Body of pancreas (tissue), 4 donors: ENCODE results near the gene NEU4. TPM values are rescaled to one million over a fixed set of nuclear protein-coding genes. Genes with fewer than 3 reads are reported as not detected.
"Not testable (repeated sequence)": the region's sequence is repeated elsewhere in the genome, so short reads cannot be mapped to it uniquely, and the experiment has no call there.

Experiments
- ATAC-seq: fragments of 150-250 bp; one replicate; pipeline ENCODE4 v1.9.1; 2016
- DNase-seq, 4 donors: peaks; one replicate each; pipeline ENCODE4 v3.0.0-alpha.2; 2019
- H3K27ac ChIP-seq, 4 donors: fragments of 200-600 bp; sonication (generic); 1 replicate in 3 of 4; 2 replicates in 1 of 4; pipeline versions ENCODE4 v1.5.1 to v1.6.1; 2016 to 2019; ENCODE audit warnings: mild to moderate bottlenecking in 1 of 4, mixed read lengths in 1 of 4, moderate library complexity in 1 of 4
- H3K27me3 ChIP-seq, 2 donors: fragments of 200-600 bp; sonication (generic); one replicate each; pipeline ENCODE4 v1.6.0; 2016; ENCODE audit warnings: mild to moderate bottlenecking in 1 of 2
- H3K36me3 ChIP-seq, 2 donors: fragments of 200-600 bp; sonication (generic); replicated peaks in 1 of 2; 2 replicates each; pipeline ENCODE4 v1.5.1; 2016; ENCODE audit warnings: low read depth in 2 of 2; ENCODE audit not compliant: insufficient read depth in 1 of 2
- H3K4me1 ChIP-seq: fragments of 200-600 bp; sonication (generic); one replicate; pipeline ENCODE4 v1.6.0; 2016
- H3K4me3 ChIP-seq, 2 donors: fragments of 200-600 bp; sonication (generic); 1 replicate in 1 of 2; 2 replicates in 1 of 2; pipeline ENCODE4 v1.5.1; 2016 to 2019
- H3K9me3 ChIP-seq, 3 donors: fragments of 200-600 bp; sonication (generic); 1 replicate in 2 of 3; 2 replicates in 1 of 3; pipeline ENCODE4 v1.5.1; 2016
- POLR2A ChIP-seq, 3 donors: fragments of 450-650 bp; IDR thresholded peaks; one replicate each; pipeline ENCODE4 v1.6.1; 2016; ENCODE audit warnings: antibody characterized with exemption in 3 of 3, mild to moderate bottlenecking in 2 of 3
- WGBS, 2 donors: methylation state at CpG; one replicate each; pipeline ENCODE4 v1.1.5; 2017; 5-methylcytosine and 5-hydroxymethylcytosine counted together
- intact Hi-C: fragments of 100-400 bp; cut with DNase I; formaldehyde crosslinking; loops from one replicate; pipeline ENCODE4 v1.15.1; 2023
- total RNA-seq, 2 donors: library from RNA; depleted of rRNA; stranded (reverse); fragments of >200 nt; gene quantifications; one replicate each; pipeline ENCODE4 v1.1.0, GENCODE V29; 2016
- TF ChIP-seq, protein P1 (sequence below), 7 experiments: fragments of 450-650 bp in 4 of 7; fragments of 200-600 bp in 3 of 7; sonication (generic) in 3 of 7; IDR thresholded peaks; one replicate each; pipeline ENCODE4 v1.5.1; 2016 to 2019; ENCODE audit warnings: antibody characterized with exemption in 7 of 7

The NEU4 gene
- total RNA-seq, 2 donors from 2014 or later: not detected

DNA sequence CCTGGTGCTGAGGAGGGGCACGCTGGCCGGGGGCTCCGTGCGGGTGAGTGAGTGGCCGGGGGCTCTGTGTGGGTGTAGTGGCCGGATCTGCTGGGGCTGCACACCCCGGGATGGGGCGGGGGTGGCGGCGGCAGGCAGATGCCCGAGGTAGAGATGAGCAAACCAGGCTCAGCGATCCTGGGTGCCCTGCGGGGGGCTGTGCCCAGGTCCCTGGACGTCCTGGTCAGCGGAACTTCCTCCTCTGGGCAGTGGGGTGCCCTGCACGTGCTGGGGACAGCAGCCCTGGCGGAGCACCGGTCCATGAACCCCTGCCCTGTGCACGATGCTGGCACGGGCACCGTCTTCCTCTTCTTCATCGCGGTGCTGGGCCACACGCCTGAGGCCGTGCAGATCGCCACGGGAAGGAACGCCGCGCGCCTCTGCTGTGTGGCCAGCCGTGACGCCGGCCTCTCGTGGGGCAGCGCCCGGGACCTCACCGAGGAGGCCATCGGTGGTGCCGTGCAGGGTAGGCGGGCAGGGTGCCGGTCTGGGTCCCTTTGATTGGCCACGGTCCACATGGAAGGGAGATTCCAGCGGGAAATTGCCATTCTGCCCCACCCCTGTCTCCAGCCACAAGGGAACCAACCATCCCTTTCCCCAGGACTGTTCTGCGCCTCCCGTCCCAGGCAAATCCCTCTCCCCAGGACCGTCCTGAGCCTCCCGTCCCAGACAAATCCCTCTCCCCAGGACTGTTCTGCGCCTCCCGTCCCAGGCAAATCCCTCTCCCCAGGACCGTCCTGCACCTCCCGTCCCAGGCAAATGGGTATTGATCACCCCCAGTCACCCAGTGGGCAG, 5.9 kb downstream of the NEU4 start:
- no peak overlapping the region for H3K4me3 ChIP-seq
- DNase-seq (no peak), ATAC-seq (no peak)
- H3K27ac ChIP-seq: no peak overlapping the region
- H3K4me1 ChIP-seq: peaks cover 6% of the 10 kb centered on the region
- H3K27me3 ChIP-seq: no peaks in the 10 kb centered on the region
- 49 to 74% methylated on average over 8 to 37 of the region's 52 CpGs for WGBS, 2 donors
- TF ChIP-seq, protein P1, sequence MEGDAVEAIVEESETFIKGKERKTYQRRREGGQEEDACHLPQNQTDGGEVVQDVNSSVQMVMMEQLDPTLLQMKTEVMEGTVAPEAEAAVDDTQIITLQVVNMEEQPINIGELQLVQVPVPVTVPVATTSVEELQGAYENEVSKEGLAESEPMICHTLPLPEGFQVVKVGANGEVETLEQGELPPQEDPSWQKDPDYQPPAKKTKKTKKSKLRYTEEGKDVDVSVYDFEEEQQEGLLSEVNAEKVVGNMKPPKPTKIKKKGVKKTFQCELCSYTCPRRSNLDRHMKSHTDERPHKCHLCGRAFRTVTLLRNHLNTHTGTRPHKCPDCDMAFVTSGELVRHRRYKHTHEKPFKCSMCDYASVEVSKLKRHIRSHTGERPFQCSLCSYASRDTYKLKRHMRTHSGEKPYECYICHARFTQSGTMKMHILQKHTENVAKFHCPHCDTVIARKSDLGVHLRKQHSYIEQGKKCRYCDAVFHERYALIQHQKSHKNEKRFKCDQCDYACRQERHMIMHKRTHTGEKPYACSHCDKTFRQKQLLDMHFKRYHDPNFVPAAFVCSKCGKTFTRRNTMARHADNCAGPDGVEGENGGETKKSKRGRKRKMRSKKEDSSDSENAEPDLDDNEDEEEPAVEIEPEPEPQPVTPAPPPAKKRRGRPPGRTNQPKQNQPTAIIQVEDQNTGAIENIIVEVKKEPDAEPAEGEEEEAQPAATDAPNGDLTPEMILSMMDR (IDR thresholded peaks at IDR 0.05): no peak
- TF ChIP-seq POLR2A (IDR thresholded peaks at IDR 0.05): no peak
- no peaks in the 10 kb centered on the region for H3K36me3 ChIP-seq
- intact Hi-C loops: no loop called here
- no peaks in the 10 kb centered on the region for H3K9me3 ChIP-seq

- H3K27ac ChIP-seq: no peak overlapping the region
- TF ChIP-seq POLR2A (IDR thresholded peaks at IDR 0.05): no peak
- TF ChIP-seq, protein P1 (IDR thresholded peaks at IDR 0.05): no peak
- H3K4me3 ChIP-seq: no peak overlapping the region
- H3K27me3 ChIP-seq: no peaks in the 10 kb centered on the region
- intact Hi-C loops: no loop called here
- WGBS, 2 donors: 75 to 77% methylated on average over 38 to 48 of the region's 48 CpGs
- DNase-seq (no peak), ATAC-seq (no peak)
- H3K9me3 ChIP-seq: no peaks in the 10 kb centered on the region
- H3K4me1 ChIP-seq: peaks cover 6% of the 10 kb centered on the region
- H3K36me3 ChIP-seq: no peaks in the 10 kb centered on the region
Measured at GRCh38 chr2:241815477-241816430, 6.8 kb downstream of the NEU4 start.

DNA sequence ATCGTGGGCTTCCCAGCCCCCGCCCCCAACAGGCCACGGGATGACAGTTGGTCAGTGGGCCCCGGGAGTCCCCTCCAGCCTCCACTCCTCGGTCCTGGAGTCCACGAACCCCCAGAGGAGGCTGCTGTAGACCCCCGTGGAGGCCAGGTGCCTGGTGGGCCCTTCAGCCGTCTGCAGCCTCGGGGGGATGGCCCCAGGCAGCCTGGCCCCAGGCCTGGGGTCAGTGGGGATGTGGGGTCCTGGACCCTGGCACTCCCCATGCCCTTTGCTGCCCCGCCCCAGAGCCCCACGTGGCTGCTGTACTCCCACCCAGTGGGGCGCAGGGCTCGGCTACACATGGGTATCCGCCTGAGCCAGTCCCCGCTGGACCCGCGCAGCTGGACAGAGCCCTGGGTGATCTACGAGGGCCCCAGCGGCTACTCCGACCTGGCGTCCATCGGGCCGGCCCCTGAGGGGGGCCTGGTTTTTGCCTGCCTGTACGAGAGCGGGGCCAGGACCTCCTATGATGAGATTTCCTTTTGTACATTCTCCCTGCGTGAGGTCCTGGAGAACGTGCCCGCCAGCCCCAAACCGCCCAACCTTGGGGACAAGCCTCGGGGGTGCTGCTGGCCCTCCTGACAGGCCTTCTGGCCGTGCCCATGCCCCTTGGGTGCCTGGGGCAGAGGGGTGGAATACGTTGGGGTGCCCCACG, 7.6 kb downstream of the NEU4 start:
- Histone ChIP-seq H3K4me1 (peaks cover 6% of the 10 kb centered on the region), H3K27ac (no peak overlapping the region), H3K27me3 (no peaks in the 10 kb centered on the region), H3K36me3 (no peaks in the 10 kb centered on the region), H3K4me3 (no peak overlapping the region), H3K9me3 (no peaks in the 10 kb centered on the region)
- ATAC-seq (no peak), DNase-seq (no peak)
- intact Hi-C loops: no loop called here
- WGBS, 2 donors: 67% methylated on average over 30 of the region's 33 CpGs; no CpG with 5 or more reads in 1 of the 2 donors
- no peak for TF ChIP-seq POLR2A (IDR thresholded peaks at IDR 0.05)
- TF ChIP-seq, protein P1 (IDR thresholded peaks at IDR 0.05): no peak

DNA sequence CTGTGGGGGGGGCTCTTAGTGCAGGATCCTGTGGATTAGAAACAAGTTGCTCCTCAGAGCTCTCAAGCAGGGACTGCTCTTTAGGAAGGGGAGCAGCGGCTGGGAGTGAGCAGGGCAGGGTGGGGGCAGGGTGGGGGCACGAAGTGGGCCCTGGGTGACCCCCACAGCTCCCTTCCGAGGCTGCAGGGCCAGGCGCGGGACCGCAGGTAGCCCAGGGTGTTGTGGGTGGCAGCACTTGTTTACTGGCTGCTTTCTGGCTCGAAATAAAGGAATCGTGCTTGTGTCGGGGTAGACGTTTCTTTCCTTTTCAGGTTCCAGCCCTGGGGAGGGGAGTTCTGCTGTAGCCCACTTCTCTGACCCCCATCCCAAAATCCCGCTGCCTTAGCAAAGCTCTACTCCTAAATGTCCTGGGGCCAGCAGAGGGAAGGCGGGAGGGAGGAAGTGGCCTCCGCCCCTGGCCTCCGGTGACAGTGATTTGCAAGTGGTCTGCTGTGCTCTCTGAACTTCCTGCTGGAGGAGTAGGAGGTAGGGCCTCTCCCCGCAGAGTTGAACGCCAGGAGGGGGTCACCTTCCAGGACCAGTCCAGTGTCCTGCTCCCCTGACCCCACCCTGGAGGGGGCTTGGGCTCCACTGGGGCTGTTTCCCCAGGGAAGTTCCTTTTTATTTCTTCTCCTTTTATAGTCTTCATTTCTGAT, 8.3 kb downstream of the NEU4 start:
- no peak overlapping the region for H3K4me3 ChIP-seq
- ATAC-seq: no peak
- H3K9me3 ChIP-seq: no peaks in the 10 kb centered on the region
- intact Hi-C loops: no loop called here
- no peaks in the 10 kb centered on the region for H3K27me3 ChIP-seq
- H3K4me1 ChIP-seq: peaks cover 6% of the 10 kb centered on the region
- DNase-seq: no peak
- H3K36me3 ChIP-seq: no peaks in the 10 kb centered on the region
- H3K27ac ChIP-seq: no peak overlapping the region
- no peak for TF ChIP-seq POLR2A (IDR thresholded peaks at IDR 0.05)
- TF ChIP-seq, protein P1 (IDR thresholded peaks at IDR 0.05): no peak
- 47 to 61% methylated on average over 11 to 13 of the region's 16 CpGs for WGBS, 2 donors

DNA sequence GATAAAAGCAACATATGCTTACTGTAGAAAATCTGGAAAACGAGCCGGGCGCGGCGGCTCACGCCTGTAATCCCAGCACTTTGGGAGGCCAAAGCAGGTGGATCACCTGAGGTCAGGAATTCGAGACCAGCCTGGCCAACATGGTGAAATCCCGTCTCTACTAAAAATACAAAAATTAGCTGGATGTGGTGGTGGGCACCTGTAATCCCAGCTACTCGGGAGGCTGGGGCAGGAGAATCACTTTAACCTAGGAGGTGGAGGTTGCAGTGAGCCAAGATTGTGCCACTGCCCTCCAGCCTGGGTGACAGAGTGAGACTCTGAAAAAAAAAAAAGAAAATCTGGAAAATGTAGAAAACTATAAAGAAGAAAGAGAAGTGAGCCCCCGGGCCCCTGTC, 8.8 kb downstream of the NEU4 start:
- H3K27me3 ChIP-seq, intact Hi-C loops, H3K4me1 ChIP-seq, DNase-seq, H3K27ac ChIP-seq, H3K36me3 ChIP-seq, ATAC-seq, H3K9me3 ChIP-seq, H3K4me3 ChIP-seq: not testable (repeated sequence)
- WGBS, 2 donors: 86 to 89% methylated on average over 10 of the region's 10 CpGs
